IMR-90 (cell line): ENCODE data around the gene AFDN. TPM values are rescaled to one million over a fixed set of nuclear protein-coding genes. Genes with fewer than 3 reads are reported as not detected.

ENCODE experiments used
- ATAC-seq: fragments of 200-7000 bp; cut with Tn5 transposase; 2 replicates; pipeline ENCODE4 v1.9.1; 2020; ENCODE audit warnings: low read depth, mild to moderate bottlenecking, moderate library complexity
- BruUV-seq: library from RNA; stranded (reverse); fragments of 400-500 nt; replicated peaks from 2 replicates; lab custom pipeline; 2021; lab: Mats Ljungman, UMichigan
- CTCF ChIA-PET: fragments of 300-600 bp; formaldehyde crosslinking; extraction: SDS; loops from one replicate; lab custom pipeline; 2021; ENCODE audit warnings: antibody characterized with exemption; lab: Yijun Ruan, JAX
- POLR2A ChIA-PET: fragments of 300-600 bp; sonication (Branson Sonifier 250); formaldehyde crosslinking; loops from one replicate; lab custom pipeline; 2022; ENCODE audit warnings: antibody characterized with exemption; ENCODE audit not compliant: unreplicated experiment; lab: Charles Lee
- DNase-seq: peaks from one replicate; pipeline ENCODE4 v3.0.0; 2013
- H2AFZ ChIP-seq: replicated peaks from 2 replicates; pipeline ENCODE3; 2013; ENCODE audit warnings: low read length, mild to moderate bottlenecking; ENCODE audit not compliant: poor library complexity
- H2AK5ac ChIP-seq: 2 replicates; pipeline ENCODE4 v1.6.1; 2013; ENCODE audit warnings: low read depth, low read length, inconsistent platforms
- H2AK9ac ChIP-seq: replicated peaks from 2 replicates; pipeline ENCODE3; 2013; ENCODE audit warnings: mild to moderate bottlenecking, low read depth, low read length, moderate library complexity; ENCODE audit not compliant: poor library complexity
- H2BK120ac ChIP-seq: 2 replicates; pipeline ENCODE4 v1.6.1; 2013; ENCODE audit warnings: low read depth, low read length, inconsistent platforms
- H2BK15ac ChIP-seq: 3 replicates; pipeline ENCODE4 v1.6.1; 2013; ENCODE audit warnings: low read depth, low read length, inconsistent platforms
- H2BK20ac ChIP-seq: 2 replicates; pipeline ENCODE4 v1.6.1; 2013; ENCODE audit warnings: low read depth, mild to moderate bottlenecking, inconsistent platforms, low read length, moderate library complexity
- H2BK5ac ChIP-seq: 2 replicates; pipeline ENCODE4 v1.6.1; 2013; ENCODE audit warnings: mild to moderate bottlenecking, low read depth, low read length, inconsistent platforms; ENCODE audit not compliant: poor library complexity, severe bottlenecking
- H3K14ac ChIP-seq: replicated peaks from 2 replicates; pipeline ENCODE4 v1.6.1; 2013; ENCODE audit warnings: low read depth, low read length, inconsistent platforms
- H3K18ac ChIP-seq: 2 replicates; pipeline ENCODE4 v1.6.1; 2013; ENCODE audit warnings: low read depth, low read length, control low read depth
- H3K23ac ChIP-seq: 2 replicates; pipeline ENCODE4 v1.6.1; 2013; ENCODE audit warnings: low read depth, low read length, inconsistent platforms
- H3K27ac ChIP-seq: 2 replicates; pipeline ENCODE4 v1.5.1; 2013; ENCODE audit warnings: mild to moderate bottlenecking, control low read depth, low read length; ENCODE audit not compliant: insufficient read depth
- H3K27me3 ChIP-seq: 2 replicates; pipeline ENCODE4 v1.6.1; 2013; ENCODE audit warnings: low read length; ENCODE audit not compliant: control insufficient read depth, insufficient read depth
- H3K36me3 ChIP-seq: 2 replicates; pipeline ENCODE4 v1.6.1; 2013; ENCODE audit warnings: low read length, mixed read lengths; ENCODE audit not compliant: control insufficient read depth, insufficient read depth
- H3K4ac ChIP-seq: 2 replicates; pipeline ENCODE4 v1.6.1; 2013; ENCODE audit warnings: low read depth, low read length, inconsistent platforms
- H3K4me1 ChIP-seq: 2 replicates; pipeline ENCODE4 v1.6.1; 2013; ENCODE audit warnings: low read length, mixed read lengths; ENCODE audit not compliant: control insufficient read depth, insufficient read depth
- H3K4me2 ChIP-seq: 2 replicates; pipeline ENCODE4 v1.6.1; 2013; ENCODE audit warnings: low read depth, mild to moderate bottlenecking, control low read depth, low read length, moderate library complexity
- H3K4me3 ChIP-seq: 2 replicates; pipeline ENCODE4 v1.5.1; 2013; ENCODE audit warnings: low read depth, mild to moderate bottlenecking, control low read depth, low read length, moderate library complexity; ENCODE audit not compliant: insufficient read depth
- H3K56ac ChIP-seq: 2 replicates; pipeline ENCODE4 v1.6.1; 2013; ENCODE audit warnings: low read length, inconsistent platforms; ENCODE audit not compliant: insufficient read depth; ENCODE audit errors: extremely low read depth
- H3K79me1 ChIP-seq, 2 experiments: 2 replicates each; pipeline ENCODE4 v1.6.1; 2013; ENCODE audit warnings: low read length in 2 of 2, inconsistent platforms in 1 of 2, low read depth in 1 of 2
- H3K9ac ChIP-seq: 2 replicates; pipeline ENCODE4 v1.6.1; 2013; ENCODE audit warnings: low read depth, low read length, control low read depth
- H3K9me1 ChIP-seq: 2 replicates; pipeline ENCODE4 v1.6.1; 2013; ENCODE audit warnings: low read length, inconsistent platforms; ENCODE audit not compliant: insufficient read depth
- H3K9me3 ChIP-seq: 2 replicates; pipeline ENCODE4 v1.6.1; 2013; ENCODE audit warnings: low read length; ENCODE audit not compliant: control insufficient read depth, insufficient read depth
- H4K20me1 ChIP-seq: 2 replicates; pipeline ENCODE4 v1.6.1; 2013; ENCODE audit warnings: low read length, inconsistent platforms; ENCODE audit not compliant: insufficient read depth
- H4K5ac ChIP-seq: 2 replicates; pipeline ENCODE4 v1.6.1; 2013; ENCODE audit warnings: mild to moderate bottlenecking, low read depth, low read length, control low read depth
- H4K8ac ChIP-seq, 2 experiments: 2 replicates each; pipeline ENCODE4 v1.6.1; 2013; ENCODE audit warnings: low read depth in 2 of 2, low read length in 2 of 2, control low read depth in 1 of 2, inconsistent platforms in 1 of 2
- H4K91ac ChIP-seq: 2 replicates; pipeline ENCODE4 v1.6.1; 2013; ENCODE audit warnings: low read depth, low read length, inconsistent platforms; ENCODE audit not compliant: insufficient read depth
- CEBPB ChIP-seq: IDR thresholded peaks from 2 replicates; pipeline ENCODE4 v1.6.1; 2012; ENCODE audit warnings: low read depth, low read length, improper control_type of control experiment
- CHD1 ChIP-seq: IDR thresholded peaks from 2 replicates; pipeline ENCODE4 v1.6.1; 2012; ENCODE audit warnings: low read depth, low read length, improper control_type of control experiment
- CTCF ChIP-seq: conservative IDR thresholded peaks from 2 replicates; pipeline ENCODE4 v1.5.1; 2012; ENCODE audit warnings: mild to moderate bottlenecking, low read depth, low read length, improper control_type of control experiment
- FOS ChIP-seq: fragments of 150-350 bp; IDR thresholded peaks from 2 replicates; pipeline ENCODE4 v1.6.1; 2016; ENCODE audit warnings: low read depth, low read length
- MAZ ChIP-seq: IDR thresholded peaks from 2 replicates; pipeline ENCODE4 v1.6.1; 2012; ENCODE audit warnings: low read depth, mild to moderate bottlenecking, low read length, improper control_type of control experiment, moderate library complexity, borderline replicate concordance
- NFE2L2 ChIP-seq: fragments of 150-350 bp; IDR thresholded peaks from 2 replicates; pipeline ENCODE4 v1.6.1; 2016; ENCODE audit warnings: low read depth, mild to moderate bottlenecking, low read length
- RCOR1 ChIP-seq: IDR thresholded peaks from 2 replicates; pipeline ENCODE4 v1.6.1; 2012; ENCODE audit warnings: mild to moderate bottlenecking, low read length, improper control_type of control experiment; ENCODE audit not compliant: insufficient replicate concordance
- RFX5 ChIP-seq: IDR thresholded peaks from 2 replicates; pipeline ENCODE4 v1.8.0; 2012; ENCODE audit warnings: low read depth, mild to moderate bottlenecking, low read length, moderate library complexity
- SMC3 ChIP-seq: fragments of 150-350 bp; IDR thresholded peaks from 2 replicates; pipeline ENCODE4 v1.6.1; 2016; ENCODE audit warnings: low read depth, mild to moderate bottlenecking, antibody characterized with exemption, low read length, moderate library complexity
- USF2 ChIP-seq: fragments of 150-350 bp; IDR thresholded peaks from 2 replicates; pipeline ENCODE4 v1.6.1; 2017; ENCODE audit warnings: mild to moderate bottlenecking, antibody characterized with exemption, low read length, low read depth
- WGBS, 2 experiments: methylation state at CpG; one replicate each; pipeline versions ENCODE4 v1.1.5 to v1.1.7; 2013; ENCODE audit warnings: missing lambda C conversion rate in 2 of 2; ENCODE audit not compliant: insufficient read length in 1 of 2; ENCODE audit errors: extremely low coverage in 2 of 2; 5-methylcytosine and 5-hydroxymethylcytosine counted together
- dilution Hi-C: fragments of 300-500 bp; cut with HindIII; formaldehyde crosslinking; loops from one replicate; pipeline ENCODE4 v1.14.3; 2018; ENCODE audit warnings: low sequenced_read_pairs; ENCODE audit not compliant: unreplicated experiment
- in situ Hi-C: fragments of 300-500 bp; cut with MboI; formaldehyde crosslinking; loops from 3 replicates; pipeline ENCODE4 v1.14.3; 2019; ENCODE audit warnings: low sequenced_read_pairs, inconsistent platforms, mixed read lengths
- intact Hi-C: fragments of 100-400 bp; cut with micrococcal nuclease; formaldehyde crosslinking; loops from 2 replicates; pipeline ENCODE4 v1.10.0; 2022
- polyA plus RNA-seq, 3 experiments: library from polyadenylated mRNA; depleted of rRNA; stranded (reverse); fragments of >200 nt; gene quantifications; 2 replicates each; pipeline ENCODE4 v1.2.3, GENCODE V29; 2012; ENCODE audit warnings: low replicate concordance in 1 of 3
- total RNA-seq: library from RNA; depleted of rRNA; stranded (reverse); fragments of >200 nt; gene quantifications from 2 replicates; pipeline ENCODE4 v1.2.3, GENCODE V29; 2012
- TF ChIP-seq, protein P1 (sequence below): fragments of 150-350 bp; IDR thresholded peaks from 2 replicates; pipeline ENCODE4 v1.6.1; 2016; ENCODE audit warnings: low read depth, mild to moderate bottlenecking, low read length, moderate library complexity, borderline replicate concordance

Gene AFDN
- total and polyA plus RNA-seq, 2 of the 4 experiments (the other 2 are of a cell fraction): 11.6 to 20.8 TPM

GRCh38 chr6:167920165-167920564 lies 93.5 kb downstream of the AFDN start:
- Histone ChIP-seq H3K27me3 (no peaks in the 10 kb centered on the region), H3K18ac (no peak overlapping the region), H3K4me1 (no peaks in the 10 kb centered on the region), H2BK20ac (no peak overlapping the region), H4K8ac (no peak overlapping the region), H3K9me1 (no peaks in the 10 kb centered on the region), H3K27ac (no peak overlapping the region), H3K4me2 (no peak overlapping the region), H3K4ac (no peak overlapping the region), H2AK9ac (no peak overlapping the region), H3K9ac (no peak overlapping the region), H3K9me3 (no peaks in the 10 kb centered on the region), H2AK5ac (no peak overlapping the region), H4K91ac (no peak overlapping the region), H2AFZ (no peak overlapping the region), H3K23ac (no peak overlapping the region), H4K5ac (no peak overlapping the region), H3K14ac (no peak overlapping the region), H3K4me3 (no peak overlapping the region), H2BK15ac (no peak overlapping the region), H2BK5ac (no peak overlapping the region), H4K20me1 (no peaks in the 10 kb centered on the region), H3K36me3 (peaks cover 23% of the 10 kb centered on the region), H3K56ac (no peak overlapping the region), H2BK120ac (no peak overlapping the region), H3K79me1 (no peaks in the 10 kb centered on the region)
- dilution Hi-C loops (no loop called here), intact Hi-C loops (no loop called here), in situ Hi-C loops (loop anchor here (25.0 kb wide), 1 partner anchor 967 kb away; no protein-coding TSS in a partner anchor)
- POLR2A ChIA-PET: no interaction called here
- no TSS peak for BruUV-seq
- ATAC-seq: no peak
- DNase-seq: no peak
- TF ChIP-seq CTCF (no peak), CEBPB (no peak), SMC3 (no peak), MAZ (no peak), RFX5 (no peak), CHD1 (no peak), FOS (no peak), USF2 (no peak), NFE2L2 (no peak), RCOR1 (no peak)
- TF ChIP-seq, protein P1, sequence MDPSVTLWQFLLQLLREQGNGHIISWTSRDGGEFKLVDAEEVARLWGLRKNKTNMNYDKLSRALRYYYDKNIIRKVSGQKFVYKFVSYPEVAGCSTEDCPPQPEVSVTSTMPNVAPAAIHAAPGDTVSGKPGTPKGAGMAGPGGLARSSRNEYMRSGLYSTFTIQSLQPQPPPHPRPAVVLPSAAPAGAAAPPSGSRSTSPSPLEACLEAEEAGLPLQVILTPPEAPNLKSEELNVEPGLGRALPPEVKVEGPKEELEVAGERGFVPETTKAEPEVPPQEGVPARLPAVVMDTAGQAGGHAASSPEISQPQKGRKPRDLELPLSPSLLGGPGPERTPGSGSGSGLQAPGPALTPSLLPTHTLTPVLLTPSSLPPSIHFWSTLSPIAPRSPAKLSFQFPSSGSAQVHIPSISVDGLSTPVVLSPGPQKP: no peak
- CTCF ChIA-PET: no interaction called here
- WGBS, 2 experiments: 100% methylated on average over 1 of the region's 8 CpGs; no CpG with 5 or more reads in 1 of the 2 experiments
